SKM-1 treated with dmso at 0.1 percent for 144 hours (cell line): ENCODE measurements around the gene CUL9.

ENCODE experiments used
- DNase-seq: peaks from one replicate; lab custom pipeline; 2025; ENCODE audit not compliant: unreplicated experiment; lab: John Stamatoyannopoulos, UW

Gene CUL9

GRCh38 chr6:43254138-43254817, 72.3 kb downstream of the CUL9 start:
- no peak for DNase-seq

GRCh38 chr6:43254846-43255245, 72.8 kb downstream of the CUL9 start:
- DNase-seq = no peak

- DNase-seq = no peak
These were observed 73.5 kb downstream of the CUL9 start for GRCh38 chr6:43255408-43256054.

- DNase-seq = no peak
These were observed 74.8 kb downstream of the CUL9 start for GRCh38 chr6:43256670-43257366.

DNA sequence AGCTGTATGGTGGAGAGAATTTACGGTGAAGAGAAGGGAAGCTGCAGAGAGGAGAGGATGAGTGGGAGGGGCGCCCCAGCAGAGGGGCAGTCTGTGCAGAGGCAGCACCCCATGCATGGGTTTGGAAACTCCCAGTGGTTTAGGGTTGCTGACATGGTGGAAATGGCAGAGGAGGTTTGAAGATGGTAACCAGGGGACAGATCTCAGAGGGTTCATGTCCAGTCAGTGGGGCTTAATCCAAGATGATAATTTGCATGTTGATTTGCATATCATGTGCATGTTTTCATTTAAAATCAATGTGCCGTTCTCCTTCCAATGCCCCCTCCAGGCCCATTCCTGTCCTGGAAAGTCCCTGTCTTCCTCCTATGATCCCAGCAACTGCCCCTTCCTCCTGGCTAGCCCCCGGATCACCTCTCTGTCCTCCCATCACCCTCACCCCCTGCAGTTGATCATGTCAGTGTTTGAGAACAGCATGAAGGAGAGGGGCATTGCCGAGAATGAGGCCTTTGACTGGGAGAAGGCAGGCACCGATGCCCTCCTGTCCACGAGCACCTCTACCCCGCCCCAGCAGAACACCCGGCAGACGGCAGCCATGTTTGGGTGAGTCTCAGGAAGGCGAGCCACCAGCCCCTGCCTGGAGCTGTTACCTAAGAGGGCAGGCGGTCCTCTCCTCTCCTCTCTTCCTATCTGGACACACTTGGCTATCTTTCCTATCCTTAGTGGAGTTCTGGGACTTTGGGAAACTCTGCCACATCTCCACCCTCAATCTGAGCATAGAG, 75.6 kb downstream of the CUL9 start:
- DNase-seq = no peak

- DNase-seq = no peak
These were observed 76.2 kb downstream of the CUL9 start for GRCh38 chr6:43258180-43258579.

DNA sequence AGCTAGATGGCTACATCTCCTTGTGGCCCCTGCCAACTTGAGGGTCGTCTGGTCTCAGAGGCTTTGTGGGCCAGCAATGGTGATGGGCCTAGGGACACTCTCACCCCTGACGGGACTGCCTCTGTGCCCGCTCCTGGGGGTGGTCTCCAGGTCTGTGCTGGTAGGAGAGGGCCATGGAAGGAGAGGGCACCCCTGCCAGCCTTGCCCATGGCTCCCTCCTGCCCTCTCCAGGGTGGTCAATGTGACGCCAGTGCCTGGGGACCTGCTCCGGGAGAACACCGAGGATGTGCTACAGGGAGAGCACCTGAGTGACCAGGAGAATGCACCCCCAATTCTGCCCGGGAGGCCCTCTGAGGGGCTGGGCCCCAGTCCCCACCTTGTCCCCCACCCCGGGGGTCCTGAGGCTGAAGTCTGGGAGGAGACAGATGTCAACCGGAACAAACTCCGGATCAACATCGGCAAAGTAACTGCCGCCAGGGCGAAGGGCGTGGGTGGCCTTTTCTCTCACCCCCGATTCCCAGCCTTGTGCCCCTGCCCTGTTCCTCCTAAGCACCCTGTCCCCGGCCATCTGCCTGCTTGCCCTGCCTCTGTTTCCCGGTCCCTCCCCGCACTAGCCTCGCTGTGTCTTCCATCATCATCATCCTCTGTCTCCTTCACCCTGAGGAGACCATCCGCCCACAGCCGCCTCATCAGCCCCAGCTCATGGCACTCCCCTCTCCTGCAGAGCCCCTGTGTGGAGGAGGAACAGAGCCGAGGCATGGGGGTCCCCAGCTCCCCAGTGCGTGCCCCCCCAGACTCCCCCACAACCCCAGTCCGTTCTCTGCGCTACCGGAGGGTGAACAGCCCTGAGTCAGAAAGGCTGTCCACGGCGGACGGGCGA, 77.1 kb downstream of the CUL9 start:
- DNase-seq = no peak

DNA sequence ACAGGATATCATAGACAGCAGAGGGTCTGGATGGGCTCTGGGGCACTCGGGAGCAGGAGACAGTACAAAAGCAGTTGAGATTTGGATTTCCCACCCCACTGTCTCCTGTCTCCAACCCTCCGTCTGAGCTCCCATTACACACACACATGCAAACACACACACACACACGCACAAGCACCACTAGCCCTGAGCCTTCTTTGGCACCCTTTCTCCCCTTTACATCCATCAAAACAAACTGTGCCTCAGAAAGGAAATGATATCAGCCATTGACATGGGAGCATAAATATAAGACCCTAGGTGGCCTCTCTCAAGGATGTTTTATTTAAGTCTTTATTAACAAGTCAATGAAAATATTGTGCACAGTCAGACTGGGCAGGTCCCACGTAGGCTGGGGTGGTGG, 78.8 kb downstream of the CUL9 start:
- no peak for DNase-seq

GRCh38 chr6:43261198-43261597, 79.2 kb downstream of the CUL9 start:
- no peak for DNase-seq

DNA sequence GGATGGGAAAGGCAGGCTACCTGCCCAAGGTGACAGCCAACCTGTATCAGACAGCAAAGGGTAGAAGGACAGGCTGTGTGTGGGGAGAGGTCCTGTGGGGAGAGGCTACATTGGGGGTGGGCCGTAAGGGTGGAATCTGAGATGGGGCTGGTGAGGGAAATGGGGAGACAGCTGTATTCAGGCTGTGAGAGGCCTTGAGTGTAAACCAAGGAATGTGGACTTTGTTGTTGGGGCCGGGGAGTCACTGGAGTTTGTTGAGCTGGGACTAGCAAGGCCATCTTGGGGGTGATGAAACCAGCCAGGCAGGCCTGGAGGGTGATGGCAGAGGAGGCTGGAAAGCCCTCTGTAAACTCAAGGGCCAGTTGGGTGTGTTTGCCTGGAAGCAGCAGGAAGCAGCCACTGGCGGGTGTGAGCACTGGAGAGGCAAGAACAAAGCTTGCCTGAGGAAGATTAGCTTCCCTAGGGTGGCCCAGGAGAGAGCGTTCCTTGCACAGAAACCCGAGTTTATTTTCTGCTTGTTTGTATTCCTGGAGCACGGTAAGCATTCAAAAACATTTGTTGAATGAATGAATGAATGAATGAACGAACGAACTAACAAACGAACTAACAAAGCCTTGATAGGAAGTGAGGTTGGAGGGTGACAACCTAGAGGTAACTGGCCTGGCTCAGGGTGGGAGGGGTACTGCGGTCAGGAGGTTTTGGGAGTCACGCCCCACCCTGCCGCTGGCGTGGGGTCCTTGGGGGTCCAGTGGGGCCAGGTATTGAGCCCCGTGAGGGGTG, 80.2 kb downstream of the CUL9 start:
- DNase-seq = no peak

- DNase-seq = no peak
These were observed 80.9 kb downstream of the CUL9 start for GRCh38 chr6:43262780-43263313.

- peak; percentile 79 for DNase-seq
These were observed 81.5 kb downstream of the CUL9 start for GRCh38 chr6:43263314-43264178.

DNA sequence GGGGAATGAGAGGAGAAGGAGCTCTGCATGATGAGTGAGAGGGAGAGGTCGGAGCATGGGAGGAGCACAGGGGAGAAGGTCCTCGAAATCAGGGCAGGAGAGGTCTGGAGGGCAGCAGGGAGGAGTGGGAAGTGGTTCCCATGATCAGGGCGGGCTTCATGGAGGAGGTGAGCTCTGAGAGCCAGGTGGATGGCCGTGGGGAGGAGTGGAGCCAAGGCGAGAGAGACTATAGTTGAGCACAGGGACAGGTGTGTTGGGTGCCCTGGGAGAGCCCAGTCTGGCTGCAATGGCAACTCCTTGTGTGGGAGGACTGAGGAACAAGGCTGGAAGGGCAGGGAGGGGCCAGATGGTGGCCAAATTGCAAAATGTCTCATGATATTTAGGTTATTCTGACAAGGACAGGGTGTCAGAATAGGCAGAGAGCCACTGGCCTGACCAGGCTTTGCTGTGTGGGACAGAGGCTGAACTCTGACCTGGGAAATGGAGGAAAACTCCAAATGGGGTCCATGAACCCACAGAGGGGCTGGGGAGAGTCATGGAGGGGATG, 82.7 kb downstream of the CUL9 start:
- DNase-seq = no peak

DNA sequence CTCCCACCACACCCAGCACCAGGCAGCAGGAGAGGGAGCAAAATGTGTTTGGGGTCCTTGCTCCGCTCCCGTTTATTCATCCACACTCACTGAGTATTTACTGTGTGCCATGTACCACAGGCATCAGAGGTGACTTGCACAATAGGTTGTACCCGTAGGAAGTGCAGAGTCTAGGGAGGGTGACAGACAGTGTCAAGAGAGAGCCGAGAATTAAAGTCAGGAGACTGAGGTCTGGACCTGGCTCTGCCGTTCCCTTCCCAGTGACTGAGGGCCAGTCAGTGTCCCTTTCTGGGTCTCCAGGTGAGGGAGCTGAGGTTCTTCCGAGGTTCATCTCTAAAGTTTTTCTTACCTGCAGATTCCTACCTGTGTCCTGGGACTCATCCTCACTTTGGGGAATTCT, 83.6 kb downstream of the CUL9 start:
- DNase-seq = no peak

DNA sequence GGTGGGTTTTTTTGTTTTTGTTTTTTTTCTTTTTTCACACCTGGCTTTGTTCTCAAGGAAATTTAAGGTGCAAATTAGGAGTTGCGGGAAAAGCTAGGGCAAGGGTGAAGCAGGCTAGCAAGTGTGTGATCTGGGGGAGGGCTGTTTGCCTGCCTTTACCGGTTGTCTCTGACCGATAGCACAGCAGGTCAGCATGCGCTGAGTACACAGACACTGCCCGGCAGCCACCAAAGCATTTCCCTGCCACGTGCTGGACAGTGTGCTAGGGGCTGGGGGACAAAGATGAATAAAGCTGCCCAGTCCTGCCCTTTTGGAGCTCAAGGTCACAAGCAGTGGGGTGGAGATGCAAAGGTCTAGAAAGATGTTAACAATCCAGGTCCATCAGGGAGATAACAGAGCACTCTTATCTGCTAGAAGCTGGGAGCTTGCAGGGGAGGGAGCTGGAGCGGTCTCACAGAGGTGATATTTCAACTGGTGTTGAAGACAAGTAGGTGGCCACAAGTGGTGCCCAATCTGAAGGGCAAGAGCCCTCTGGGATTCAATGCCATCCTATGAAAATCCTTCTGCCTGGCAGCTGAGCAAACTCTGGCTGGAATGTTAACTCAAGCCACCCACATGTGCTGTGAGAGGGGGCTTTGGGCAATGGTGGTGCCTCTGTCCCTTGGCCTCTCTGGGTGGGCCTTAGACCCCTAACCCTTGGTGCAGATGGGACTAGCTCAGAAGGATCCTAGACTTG, 85.8 kb downstream of the CUL9 start:
- DNase-seq = no peak

DNA sequence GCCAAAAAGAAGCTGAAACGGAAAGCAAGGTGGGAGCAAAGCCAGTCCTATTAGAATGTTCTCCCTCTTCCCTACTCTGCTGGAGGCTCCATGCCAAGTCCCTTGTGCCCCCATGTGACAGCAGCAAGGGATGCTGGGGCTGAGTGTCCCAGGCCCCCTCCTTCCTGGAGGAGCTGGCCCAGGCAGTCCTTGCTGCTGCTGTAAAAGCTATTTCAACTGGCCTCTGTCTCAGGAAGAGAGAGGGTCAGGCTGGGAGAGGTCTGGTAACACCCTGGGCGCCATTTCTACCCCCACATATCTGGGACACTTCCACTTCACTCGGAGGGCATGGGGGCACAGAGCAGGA, 86.3 kb downstream of the CUL9 start:
- DNase-seq = no peak

DNA sequence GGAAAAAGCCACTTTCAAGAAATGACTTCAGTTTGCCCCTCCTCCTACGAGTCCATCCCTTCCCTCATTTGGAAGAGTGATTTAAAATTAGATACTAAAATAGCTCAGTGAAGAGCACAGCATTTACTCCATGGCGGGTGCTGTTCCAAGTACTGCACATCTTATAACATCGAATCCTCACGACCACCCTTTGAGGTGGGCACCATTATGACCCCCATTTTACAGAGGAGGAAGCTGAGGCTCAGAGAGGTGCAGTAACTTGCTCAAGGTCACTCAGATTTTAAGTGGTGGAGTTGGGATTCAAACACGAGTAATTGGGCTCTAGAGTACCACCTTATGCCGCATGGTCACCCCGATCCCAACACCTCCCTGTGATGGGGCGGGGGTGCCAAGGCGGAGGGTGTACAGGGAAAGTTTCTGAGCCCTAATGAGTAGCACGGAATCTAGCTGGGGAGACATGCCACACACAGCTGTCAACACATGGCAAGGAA, 86.8 kb downstream of the CUL9 start:
- DNase-seq = no peak
